HG02623 (cell line): ENCODE measurements around the gene CPEB2.

Experiments used
- ATAC-seq: cut with Tn5 transposase; IDR thresholded peaks from one replicate; pipeline ENCODE4 v1.9.1; 2021; ENCODE audit warnings: moderate library complexity; ENCODE audit not compliant: unreplicated experiment

The CPEB2 gene

DNA sequence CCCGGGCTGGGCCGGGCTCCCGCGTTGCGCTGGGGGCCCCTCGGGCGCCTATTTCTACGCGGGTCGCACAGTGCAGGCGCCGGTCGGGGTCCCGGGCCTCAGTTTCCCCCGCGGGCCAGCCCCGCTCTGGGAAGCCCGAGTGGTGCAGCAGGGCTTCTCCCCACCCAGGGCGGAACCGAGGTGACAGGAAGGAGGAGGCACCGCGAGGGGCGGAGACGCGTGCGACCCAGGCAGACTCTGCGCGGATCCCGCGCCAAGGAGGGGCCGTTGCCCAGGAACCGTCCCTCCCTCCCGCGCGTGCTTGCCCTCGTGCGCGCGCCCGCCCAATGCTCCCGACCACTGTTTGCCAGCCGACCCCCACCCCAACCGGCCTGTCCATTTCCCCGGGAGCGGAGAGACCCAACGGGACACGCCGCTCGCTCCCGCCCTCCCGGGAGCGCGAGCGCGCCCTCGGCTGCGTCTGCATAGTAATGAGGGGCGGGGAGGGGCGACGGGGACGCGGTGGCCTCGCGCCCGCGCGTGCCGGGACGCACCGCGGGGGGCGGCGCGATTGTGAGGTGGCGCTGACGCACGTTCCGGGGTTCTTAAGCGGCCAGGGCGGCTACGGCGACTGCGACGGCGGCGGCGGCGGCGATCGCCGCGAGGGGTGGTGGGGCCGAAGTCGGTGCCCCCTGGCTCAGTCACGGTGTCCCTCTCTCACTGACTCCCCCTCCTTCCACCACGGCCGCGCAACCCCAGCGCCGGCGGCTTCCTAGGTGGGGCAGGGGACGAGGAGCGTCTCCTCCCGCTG, at the start of gene CPEB2:
TSS of gene CPEB2 (plus strand) at position 613 of the 790 bp plus-strand sequence. CDS start 193 bp downstream, outside the sequence.
- ATAC-seq: peak; percentile 56

DNA sequence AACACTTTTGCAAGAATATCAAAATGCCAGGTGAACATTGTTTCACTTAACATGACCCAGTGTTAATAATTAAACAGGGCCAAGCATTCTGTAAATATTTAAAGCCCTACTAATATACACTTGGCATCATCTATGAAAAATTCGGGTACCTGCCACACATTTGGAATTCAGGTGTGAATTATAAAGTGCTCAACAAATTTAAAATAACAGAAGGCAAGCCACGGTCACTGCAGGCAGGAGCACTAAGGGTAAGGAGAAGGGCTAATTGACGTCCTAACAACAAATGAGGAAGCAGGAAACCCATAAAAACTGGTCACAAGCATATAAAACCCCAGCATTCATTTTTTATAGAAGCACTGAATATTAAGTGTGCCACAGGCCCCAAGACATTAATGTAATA, 43.8 kb upstream of the CPEB2 start:
- ATAC-seq: no peak

DNA sequence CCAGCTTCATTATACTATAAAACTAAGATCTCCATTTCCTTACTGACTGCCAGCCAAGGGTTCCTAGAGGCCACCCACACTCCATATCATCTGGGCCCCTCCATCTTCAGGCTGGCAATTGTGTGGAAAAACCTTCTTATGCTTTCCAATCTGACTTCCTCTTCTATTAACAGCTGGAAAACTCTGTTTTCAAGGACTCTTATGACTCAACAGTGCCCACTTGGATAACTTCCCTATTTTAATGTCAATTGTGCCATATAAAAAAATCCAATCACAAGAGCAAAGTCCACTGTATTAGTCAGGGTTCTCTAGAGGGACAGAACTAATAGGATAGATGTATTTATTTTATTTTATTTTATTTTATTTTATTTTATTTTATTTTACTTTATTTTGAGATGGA, 41.0 kb upstream of the CPEB2 start:
- no peak for ATAC-seq

DNA sequence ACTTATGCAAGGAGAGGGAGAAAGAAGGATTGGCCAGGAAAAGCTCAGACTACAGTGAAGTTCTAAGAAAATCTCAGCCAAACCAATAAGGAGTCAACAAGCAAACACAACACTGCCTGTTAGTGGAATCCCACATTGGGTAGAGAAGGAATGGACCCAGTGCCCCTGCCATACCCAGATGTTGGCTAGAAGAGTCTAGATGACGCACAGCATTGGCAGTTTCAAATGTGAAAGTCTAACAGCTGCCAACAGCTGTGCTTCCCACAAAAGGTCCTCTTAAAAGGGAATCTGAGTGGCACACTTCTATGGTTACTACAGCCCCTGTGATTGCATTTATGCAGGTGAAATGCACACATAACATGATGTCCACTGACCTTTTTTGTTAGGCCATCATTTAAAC, 37.2 kb upstream of the CPEB2 start:
- ATAC-seq: no peak

DNA sequence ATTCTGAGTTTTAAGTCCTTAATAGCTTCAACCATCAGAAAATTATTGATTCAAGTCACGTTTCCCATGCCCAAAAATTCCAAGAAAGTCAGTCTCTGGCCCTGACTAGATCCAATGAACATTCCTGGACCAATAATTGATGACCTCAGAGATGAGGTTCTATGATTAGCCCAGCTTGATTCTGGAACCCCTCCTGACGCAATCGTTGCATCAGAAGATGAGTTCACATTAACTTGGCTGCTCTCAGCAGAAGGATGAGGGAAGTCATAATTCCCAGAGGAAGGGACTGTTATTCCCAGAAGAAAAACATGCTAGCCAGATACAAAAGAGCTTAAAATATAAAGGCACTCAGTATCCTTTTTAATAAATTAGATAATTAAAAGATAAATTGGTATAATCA, 34.3 kb upstream of the CPEB2 start:
- ATAC-seq: no peak

DNA sequence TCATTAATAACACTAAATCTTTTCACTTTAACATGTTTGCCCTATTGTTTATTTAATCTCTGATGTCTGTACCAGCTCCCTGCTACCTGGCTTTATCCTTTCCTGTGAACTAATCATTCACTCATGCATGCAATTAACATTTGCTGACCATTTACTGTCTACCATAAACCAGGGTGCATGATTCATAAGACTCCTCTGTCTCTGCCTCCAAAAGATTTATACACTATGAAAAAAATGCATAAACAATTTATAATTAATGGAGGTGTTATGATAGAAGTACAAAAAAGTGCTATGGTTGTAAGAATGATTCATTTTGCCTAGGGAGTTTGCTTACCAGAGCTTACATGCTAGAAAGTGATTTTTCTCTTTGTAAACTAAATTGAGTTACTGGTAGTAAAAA, 24.5 kb upstream of the CPEB2 start:
- ATAC-seq: no peak

DNA sequence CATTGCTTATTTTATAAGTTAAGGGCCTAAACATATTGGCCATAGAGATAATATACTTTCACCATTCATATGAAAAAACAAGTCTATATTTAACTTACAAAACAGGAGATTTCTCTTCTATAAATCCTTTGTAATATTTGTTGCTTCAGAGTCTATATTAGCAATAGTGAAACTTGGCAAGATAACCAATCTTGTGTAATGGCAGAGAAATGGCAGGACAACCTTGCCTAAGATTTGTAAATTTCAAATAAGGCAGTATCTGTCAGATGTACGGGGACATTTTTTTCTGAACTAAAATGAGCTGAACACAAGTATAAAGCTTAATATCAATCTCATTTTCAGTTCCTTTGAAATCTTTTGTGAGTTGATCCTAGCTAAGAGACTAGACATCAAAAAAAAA, 17.8 kb upstream of the CPEB2 start:
- no peak for ATAC-seq

DNA sequence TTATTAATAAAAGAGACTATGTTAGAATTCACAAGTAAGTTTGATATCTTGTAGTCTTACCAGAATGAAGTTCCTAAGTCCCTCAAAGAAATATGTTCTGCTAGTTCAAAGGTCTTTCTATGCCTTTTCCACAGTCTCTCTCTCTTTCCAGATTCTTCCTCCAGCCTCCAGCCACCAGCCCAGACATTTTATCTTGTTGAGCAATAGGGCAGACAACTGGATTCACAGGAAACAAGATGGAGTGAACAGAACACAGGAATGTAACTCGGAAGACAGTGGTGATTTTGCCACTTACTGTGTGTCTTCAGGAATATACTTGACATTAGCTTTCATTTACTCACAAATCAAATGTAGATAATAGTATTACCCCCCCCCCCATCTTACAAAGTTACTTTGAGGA, 17.1 kb upstream of the CPEB2 start:
- no peak for ATAC-seq

DNA sequence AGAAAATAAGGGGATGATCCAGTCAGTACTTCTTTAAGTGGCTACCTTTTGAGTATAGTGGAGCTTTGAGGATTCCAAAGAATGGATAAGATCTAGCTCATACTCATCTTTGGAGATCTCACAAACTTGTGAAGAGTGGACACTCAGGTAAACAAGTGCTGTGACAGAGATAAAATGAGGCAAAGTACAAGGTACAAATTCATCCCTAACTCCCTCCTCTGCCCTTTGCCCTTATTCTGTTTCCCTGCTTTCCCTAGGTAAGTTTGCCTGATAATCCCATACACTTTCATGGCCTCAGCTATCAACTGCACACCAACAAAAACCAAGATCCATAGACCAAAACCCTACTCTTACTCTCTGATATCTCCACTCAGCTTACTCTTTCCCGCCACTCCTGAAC, 16.4 kb upstream of the CPEB2 start:
- no peak for ATAC-seq

DNA sequence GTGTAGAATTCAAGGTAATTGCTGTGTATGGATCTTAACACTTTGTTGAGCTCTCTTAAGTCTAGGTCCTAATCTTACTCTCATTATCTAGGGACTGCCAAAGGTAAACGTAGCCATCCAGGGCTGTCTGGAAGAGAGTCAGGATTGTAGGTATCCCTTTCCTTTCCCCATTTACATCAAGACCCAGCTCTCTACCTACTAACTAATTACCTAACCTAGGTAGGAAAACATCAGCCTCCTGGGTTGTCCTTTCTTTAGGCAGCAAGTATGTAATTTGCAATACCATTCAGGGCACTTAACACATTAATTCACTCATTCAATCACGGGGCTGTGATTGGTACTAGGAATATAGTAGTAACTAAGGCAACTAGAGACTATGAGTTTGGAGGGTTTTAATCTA, 15.2 kb upstream of the CPEB2 start:
- ATAC-seq: no peak

DNA sequence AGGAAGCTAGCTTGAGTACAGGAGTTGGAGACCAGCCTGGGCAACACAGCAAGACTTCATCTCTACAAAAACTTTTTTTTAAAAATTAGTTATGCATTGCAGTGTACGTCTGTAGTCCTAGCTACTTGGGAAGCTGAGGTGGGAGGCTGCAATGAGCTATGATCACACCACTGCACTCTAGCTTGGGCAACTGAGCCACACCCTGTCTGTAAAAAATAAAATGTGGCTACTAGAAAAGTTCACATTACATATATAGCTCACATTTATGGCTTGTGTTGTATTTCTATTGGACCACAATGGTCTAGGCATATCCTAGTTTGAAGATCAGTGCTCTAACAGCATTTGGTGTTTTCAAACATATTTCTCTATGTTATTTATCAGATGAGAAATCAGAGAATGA, 11.8 kb upstream of the CPEB2 start:
- ATAC-seq: no peak

DNA sequence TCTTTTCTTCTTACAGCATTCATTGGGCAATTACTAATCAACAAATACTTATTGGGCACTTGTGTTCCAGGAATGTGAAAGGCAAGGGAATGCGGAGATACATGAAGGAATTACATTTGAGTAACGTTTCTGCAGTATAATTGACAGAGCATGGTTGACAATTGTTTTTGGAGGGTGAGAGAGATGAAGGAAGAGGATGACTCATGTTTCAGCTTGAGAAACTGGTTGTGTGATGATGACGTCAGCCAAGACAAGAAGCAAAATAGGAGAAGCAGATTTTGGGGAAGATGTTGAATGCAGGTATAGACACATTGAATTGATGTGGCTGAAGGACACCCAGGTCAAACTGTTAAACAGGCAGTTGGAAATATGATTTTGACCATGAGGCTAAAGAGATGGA, 8.0 kb upstream of the CPEB2 start:
- ATAC-seq: no peak

DNA sequence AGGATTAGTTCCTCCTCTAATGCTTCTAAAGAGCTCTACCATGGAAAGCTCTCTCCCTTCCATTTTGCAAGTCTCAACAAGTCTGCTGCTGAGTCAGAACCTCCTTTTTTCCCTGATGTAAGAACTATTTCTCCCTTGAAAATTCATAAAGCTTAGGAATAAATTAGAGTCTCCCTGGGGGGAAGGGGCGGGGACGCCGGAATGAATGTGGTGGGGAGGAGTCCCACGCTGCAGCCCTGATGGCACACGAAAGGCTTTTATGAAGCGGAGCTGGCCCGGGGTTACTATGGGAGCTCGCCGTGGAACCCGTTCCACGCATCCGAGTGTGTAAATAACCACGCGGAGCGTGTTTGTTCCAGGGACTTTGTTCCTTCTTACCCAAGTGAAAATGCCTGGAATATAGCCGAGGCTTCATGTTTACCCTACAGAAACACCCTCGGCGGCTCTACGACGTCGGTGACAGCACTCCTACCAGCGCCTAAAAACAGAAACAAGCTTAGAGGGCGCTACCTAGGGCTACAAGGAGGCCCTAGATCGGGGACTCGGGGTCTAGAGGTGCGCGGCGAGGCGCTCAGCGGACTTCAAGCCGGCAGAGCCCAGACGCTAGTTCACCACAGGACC, 923 bp upstream of the CPEB2 start:
- peak; percentile 20 for ATAC-seq

DNA sequence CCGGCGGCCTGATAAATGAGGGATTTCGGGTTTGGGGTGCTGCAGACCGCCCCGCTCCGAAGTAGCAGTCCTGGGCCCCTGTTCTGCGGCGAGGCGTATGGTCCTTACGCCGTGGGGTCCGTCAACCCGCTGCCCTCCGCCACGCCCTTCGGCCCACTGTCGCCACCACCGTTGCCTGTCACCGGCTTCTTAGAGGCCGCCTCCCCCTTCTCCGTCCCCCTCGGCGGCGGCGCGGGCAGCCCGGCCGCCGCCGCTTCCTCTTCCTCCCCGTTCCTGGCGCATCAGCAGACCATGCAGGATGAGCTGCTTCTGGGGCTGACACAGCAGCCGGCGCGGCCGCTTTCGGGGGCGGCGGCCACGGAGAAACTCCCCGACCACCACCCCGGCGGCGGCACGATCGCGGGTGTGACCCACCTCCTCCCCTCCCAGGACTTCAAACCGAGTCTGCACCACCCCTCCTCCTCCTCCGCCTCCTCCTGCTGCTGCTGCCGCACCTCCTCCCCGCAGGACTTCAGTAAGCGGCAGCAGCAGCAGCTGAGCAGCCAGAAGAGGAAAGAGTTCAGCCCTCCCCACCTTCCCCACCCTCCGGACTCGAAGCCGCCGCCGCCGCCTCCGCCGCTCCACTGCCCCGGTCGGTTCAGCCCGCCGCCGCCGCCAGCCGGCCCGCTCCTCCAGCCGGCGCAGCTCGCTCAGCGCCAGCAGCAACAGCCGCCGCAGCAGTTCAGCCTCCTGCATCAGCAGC, 549 bp downstream of the CPEB2 start:
- ATAC-seq: peak; percentile 19

DNA sequence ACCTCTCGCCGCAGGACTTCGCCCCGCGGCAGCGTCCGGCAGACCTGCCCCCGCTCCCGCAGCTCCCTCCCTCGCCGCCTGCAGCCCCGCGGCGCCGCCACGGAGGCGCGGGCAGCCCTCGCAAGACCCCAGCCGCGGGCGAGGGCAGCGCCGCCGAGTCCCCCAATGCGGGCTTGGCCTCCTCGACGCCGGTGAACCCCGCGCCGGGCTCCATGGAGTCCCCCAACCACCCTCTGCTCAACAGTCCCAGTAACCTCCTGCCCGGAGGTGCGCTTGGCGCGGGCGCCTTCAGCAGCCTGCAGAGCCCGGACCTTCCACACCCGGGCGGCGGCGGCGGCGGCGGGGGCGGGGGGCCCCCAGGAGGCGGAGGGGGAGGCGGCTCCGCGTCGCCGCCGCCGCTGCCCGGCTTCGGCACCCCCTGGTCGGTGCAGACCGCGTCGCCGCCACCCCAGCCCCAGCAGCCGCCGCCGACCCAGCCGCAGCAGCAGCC, 1.2 kb downstream of the CPEB2 start:
- ATAC-seq: peak; percentile 6

DNA sequence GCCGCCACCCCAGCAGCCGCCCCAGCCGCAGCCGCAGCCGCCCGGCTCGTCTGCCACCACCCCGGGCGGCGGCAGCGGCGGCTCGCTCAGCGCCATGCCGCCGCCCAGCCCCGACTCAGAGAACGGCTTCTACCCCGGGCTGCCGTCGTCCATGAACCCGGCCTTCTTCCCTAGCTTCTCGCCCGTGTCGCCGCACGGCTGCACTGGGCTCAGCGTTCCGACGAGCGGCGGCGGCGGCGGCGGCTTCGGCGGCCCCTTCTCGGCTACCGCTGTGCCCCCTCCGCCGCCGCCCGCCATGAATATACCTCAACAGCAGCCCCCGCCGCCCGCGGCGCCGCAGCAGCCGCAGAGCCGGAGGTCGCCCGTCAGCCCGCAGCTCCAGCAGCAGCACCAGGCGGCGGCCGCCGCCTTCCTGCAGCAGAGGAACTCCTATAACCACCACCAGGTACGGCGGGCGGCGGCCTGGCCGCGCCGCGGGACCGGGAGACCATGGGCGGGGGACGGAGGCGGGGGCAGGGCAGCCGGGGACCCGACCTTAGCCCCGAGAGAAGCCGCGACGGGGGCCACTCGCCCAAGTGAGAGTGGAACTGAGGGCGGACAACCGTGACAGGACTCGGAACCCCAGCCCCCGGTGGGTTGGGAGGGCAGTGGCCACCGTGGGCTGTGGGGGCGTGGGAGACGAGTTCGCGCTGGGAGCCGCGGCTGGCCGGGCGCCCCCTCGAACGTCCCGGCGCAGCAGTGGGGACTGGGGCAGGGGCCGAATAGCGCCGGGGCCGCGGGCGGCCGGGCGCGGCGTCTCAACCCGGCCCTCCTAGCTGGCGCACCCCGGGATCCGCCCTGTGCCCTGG, 1.8 kb downstream of the CPEB2 start:
- ATAC-seq: peak; percentile 0

DNA sequence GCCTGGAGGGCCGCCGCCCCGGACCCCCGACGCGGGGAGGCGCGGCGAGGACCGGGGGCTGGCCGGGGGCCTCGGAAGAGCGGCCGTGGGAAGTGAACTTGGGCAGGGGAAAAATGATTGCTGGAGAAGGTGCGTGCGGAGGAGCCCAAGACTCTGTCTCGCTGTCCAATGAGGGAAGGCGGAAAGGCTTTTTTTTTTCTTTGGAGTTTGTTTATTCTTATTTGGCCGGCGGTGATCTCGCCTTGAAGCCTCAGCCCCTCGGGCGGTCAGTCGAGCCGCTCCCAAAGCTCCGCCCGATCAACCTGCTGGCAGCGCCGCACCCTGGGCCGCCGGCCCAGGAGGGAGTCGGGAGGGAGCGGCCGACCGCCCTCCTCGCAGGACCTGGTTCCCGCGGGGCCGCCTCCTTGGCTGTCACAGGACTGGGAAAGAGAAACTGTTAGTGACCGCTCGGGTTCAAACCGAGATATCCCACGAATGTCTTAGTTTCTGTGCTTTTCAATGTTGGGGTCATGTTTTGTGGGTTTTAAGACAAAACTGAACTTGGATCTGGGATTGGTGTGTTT, 2.5 kb downstream of the CPEB2 start:
- no peak for ATAC-seq

DNA sequence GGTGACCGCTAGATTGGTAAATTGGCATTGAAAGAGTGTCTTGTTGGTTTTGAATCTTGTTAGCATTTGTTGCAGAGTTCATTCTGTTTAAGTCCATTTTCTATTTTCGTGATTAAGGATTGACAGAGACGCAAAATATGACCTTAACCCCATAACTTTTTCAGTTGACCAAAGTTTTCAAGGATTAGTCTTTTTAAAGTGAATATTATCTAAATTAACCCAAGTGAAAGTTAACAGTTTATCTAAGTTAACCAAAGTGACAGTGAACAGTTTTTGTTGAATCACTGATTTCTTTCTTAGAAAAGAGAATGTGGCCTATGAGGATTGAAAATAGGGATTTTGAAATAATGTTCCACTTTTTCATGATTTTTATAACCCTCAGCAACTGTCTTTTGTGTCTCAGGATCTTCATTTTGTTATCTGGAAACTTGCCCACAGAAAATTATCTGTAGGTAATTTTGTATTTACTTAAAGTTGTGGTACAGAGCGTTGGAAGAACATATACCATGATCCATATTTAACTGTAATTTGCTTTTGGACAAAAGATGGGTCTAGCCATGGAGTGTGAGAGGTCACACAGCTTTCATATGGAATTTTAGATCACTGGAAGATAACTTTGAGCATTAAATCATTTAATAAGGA, 3.3 kb downstream of the CPEB2 start:
- ATAC-seq: no peak

DNA sequence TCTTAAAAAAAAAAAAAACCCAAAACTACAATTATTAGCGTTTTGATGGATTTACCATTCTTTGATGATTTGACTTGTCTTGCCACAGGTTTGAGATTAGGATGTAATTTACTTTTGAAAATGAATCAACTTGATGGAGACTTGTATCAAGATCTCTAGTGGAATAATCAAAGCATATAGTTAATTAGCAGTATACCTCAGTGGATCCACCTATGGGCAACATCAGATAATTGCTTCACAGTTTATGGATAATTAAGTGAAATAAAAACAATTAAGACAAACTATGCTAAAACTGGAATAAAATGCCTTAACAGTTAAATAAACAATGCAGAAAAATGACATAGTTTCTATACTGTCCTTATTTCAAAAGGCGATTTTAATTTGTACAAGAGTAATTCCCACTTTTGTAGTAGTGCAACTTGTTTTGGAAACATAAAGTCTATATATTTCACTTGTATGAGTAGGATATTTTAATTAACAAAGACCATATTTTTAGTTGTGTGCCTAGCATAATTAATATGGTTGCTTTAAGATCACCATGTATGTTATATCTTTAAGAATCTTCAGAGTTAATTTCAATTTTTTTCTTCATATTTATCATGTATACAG, 4.2 kb downstream of the CPEB2 start:
- ATAC-seq: no peak

DNA sequence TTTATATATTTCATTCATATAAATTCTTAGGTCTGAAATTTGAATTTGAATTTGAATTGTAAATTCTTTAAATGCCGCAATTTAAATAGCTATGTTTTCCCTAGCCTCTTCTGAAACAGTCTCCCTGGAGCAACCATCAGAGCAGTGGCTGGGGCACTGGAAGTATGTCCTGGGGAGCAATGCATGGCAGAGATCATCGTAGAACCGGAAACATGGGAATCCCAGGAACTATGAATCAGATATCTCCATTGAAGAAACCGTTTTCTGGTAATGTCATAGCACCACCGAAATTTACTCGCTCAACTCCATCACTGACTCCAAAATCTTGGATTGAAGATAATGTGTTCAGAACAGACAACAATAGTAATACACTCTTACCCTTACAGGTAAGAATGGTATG, 4.9 kb downstream of the CPEB2 start:
- ATAC-seq: no peak
